Activated CD4-positive, alpha-beta T cell treated with anti-CD3 and anti-CD28 coated beads, Interleukin-2, amount 10 ng/mL, durations not matched to agents 24 days and 14 days (primary cell): ENCODE measurements around the gene ACTG1. TPM values are rescaled to one million over a fixed set of nuclear protein-coding genes. Genes with fewer than 3 reads are reported as not detected.

Experiments used
- DNase-seq: peaks from one replicate; pipeline ENCODE4 v3.0.0; 2022
- H3K27ac Mint-ChIP-seq: one replicate; pipeline ENCODE4 v1.8.0; 2022; ENCODE audit warnings: mild to moderate bottlenecking, mixed read lengths
- H3K27me3 Mint-ChIP-seq: one replicate; pipeline ENCODE4 v1.8.0; 2022; ENCODE audit warnings: mixed read lengths
- H3K36me3 Mint-ChIP-seq: one replicate; pipeline ENCODE4 v1.8.0; 2022; ENCODE audit warnings: low read depth, mild to moderate bottlenecking, mixed read lengths
- H3K4me1 Mint-ChIP-seq: one replicate; pipeline ENCODE4 v1.8.0; 2021; ENCODE audit warnings: mixed read lengths
- H3K4me3 Mint-ChIP-seq: one replicate; pipeline ENCODE4 v1.8.0; 2022; ENCODE audit warnings: mild to moderate bottlenecking, moderate library complexity, mixed read lengths
- H3K9me3 Mint-ChIP-seq: one replicate; pipeline ENCODE4 v1.8.0; 2021; ENCODE audit warnings: mixed read lengths
- intact Hi-C: fragments of 100-400 bp; cut with micrococcal nuclease; formaldehyde crosslinking; loops from one replicate; pipeline ENCODE4 v1.15.1; 2023
- total RNA-seq: library from RNA; stranded (reverse); gene quantifications from 2 replicates; pipeline ENCODE4 v1.2.3, GENCODE V29; 2022

ACTG1 gene
- total RNA-seq, 1 donor from 2014 or later, result 3,353 TPM

DNA sequence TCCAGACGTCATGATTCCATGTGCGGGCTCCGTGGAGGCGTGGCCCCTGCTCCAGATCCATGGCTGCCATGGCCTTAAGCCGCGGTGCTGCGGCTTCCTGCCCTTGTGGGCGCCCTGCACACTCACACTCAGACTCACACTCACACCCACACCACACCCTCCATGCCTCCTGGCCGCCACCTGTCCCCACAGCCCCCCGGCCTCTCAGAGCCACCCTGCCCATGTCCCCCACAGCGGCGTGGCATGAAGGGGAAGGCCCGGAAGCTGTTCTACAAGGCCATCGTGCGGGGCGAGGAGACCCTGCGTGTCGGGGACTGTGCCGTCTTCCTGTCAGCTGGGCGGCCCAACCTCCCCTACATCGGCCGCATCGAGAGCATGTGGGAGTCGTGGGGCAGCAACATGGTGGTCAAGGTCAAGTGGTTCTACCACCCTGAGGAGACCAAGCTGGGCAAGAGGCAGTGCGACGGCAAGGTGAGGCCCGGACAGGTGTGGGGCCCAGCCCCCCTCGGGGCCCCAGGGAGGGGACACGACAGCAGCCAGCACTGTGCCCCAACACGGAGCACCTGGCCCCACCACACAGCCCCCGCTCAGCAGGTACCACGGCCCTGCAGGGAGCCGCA, 50.0 kb downstream of the ACTG1 start:
- DNase-seq, result no peak
- Mint-ChIP-seq H3K9me3 (no peaks in the 10 kb centered on the region), H3K36me3 (no peaks in the 10 kb centered on the region), H3K27me3 (no peaks in the 10 kb centered on the region), H3K4me1 (no peaks in the 10 kb centered on the region), H3K4me3 (no peak overlapping the region), H3K27ac (no peak overlapping the region)
- intact Hi-C loops, result no loop called here

DNA sequence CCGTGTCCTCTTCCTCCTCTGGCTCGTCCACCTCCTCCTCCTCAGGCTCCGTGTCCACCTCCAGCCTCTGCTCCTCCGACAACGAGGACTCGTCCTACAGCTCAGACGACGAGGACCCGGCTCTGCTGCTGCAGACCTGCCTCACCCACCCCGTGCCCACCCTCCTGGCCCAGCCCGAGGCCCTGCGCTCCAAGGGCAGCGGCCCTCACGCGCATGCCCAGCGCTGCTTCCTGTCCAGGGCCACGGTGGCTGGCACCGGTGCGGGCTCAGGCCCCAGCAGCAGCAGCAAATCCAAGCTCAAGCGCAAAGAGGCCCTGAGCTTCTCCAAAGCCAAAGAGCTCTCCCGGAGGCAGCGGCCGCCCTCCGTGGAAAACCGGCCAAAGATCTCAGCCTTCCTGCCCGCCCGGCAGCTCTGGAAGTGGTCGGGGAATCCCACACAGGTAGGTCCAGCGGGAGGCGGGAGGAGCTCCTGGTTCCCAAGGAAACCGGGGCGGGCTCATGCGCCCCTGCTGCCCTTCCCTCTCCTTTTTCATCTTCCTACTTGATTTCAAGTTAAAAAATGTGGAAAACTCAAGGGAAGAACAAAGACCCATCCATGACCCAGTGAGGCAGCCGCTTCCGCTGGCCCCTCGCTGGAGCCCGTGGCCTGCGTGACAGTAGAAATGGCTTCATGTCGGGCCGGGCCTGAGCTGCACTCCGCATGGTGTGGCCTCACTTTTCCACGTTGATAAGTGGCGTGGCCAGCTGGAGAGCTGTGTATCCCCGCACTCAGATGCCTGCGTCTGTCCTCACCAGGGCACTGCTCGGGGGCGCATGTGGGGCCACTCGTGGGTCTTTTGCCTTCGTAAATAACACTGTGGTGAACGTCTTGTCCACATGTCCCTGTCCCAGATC, 50.7 kb downstream of the ACTG1 start:
- Mint-ChIP-seq H3K9me3 (no peaks in the 10 kb centered on the region), H3K4me1 (no peaks in the 10 kb centered on the region), H3K27ac (no peak overlapping the region), H3K36me3 (no peaks in the 10 kb centered on the region), H3K4me3 (no peak overlapping the region), H3K27me3 (no peaks in the 10 kb centered on the region)
- no peak for DNase-seq
- intact Hi-C loops, result no loop called here

DNA sequence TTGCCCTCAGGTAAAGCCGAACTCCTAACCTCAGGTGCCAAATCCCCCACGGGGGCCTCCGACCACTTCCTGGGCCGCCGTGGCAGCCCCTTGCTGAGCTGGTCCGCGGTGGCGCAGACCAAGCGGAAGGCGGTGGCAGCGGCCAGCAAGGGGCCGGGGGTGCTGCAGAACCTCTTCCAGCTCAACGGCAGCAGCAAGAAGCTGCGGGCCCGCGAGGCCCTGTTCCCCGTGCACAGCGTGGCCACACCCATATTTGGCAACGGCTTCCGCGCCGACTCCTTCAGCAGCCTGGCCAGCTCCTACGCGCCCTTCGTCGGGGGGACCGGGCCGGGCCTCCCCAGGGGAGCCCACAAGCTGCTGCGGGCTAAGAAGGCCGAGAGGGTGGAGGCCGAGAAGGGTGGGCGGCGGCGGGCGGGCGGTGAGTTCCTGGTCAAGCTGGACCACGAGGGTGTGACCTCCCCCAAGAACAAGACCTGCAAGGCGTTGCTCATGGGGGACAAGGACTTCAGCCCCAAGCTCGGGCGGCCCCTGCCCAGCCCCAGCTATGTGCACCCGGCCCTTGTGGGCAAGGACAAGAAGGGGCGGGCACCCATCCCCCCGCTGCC, 51.6 kb downstream of the ACTG1 start:
- Mint-ChIP-seq H3K27ac (no peak overlapping the region), H3K27me3 (no peaks in the 10 kb centered on the region), H3K36me3 (no peaks in the 10 kb centered on the region), H3K9me3 (no peaks in the 10 kb centered on the region), H3K4me3 (no peak overlapping the region), H3K4me1 (no peaks in the 10 kb centered on the region)
- no peak for DNase-seq
- intact Hi-C loops, result no loop called here

Other genes starting within 250 kb of the ACTG1 start
- 98.0 and 105 TPM in 2 replicates for gene SLC38A10, start 217.5 kb downstream of the ACTG1 start, total RNA-seq
- 0.05 TPM in 1 of 2 replicates, not detected in the other for gene BAHCC1, start 117.3 kb downstream of the ACTG1 start, total RNA-seq
- gene FSCN2, start 15.6 kb upstream of the ACTG1 start, total RNA-seq, result 0.26 and 0.51 TPM in 2 replicates
- 72.2 and 76.5 TPM in 2 replicates for gene FAAP100, start 39.6 kb upstream of the ACTG1 start, total RNA-seq
- gene NPLOC4, start 124.3 kb upstream of the ACTG1 start, total RNA-seq, result 142 and 147 TPM in 2 replicates
- gene TSPAN10, start 124.4 kb upstream of the ACTG1 start, total RNA-seq, result 0.14 and 0.37 TPM in 2 replicates
- 3.7 and 5.7 TPM in 2 replicates for gene PDE6G, start 143.7 kb upstream of the ACTG1 start, total RNA-seq
- gene OXLD1, start 153.8 kb upstream of the ACTG1 start, total RNA-seq, result 52.8 and 57.8 TPM in 2 replicates
- 54.7 and 60.2 TPM in 2 replicates for gene CCDC137, start 153.9 kb upstream of the ACTG1 start, total RNA-seq
- 34.9 and 37.6 TPM in 2 replicates for gene ARL16, start 171.0 kb upstream of the ACTG1 start, total RNA-seq
- 136 and 137 TPM in 2 replicates for gene HGS, start 171.2 kb upstream of the ACTG1 start, total RNA-seq
- gene MRPL12, start 190.6 kb upstream of the ACTG1 start, total RNA-seq, result 232 and 233 TPM in 2 replicates
- 48.6 and 52.7 TPM in 2 replicates for gene SLC25A10, start 199.5 kb upstream of the ACTG1 start, total RNA-seq